Keratinocyte (primary cell): ENCODE data around the gene PRL. TPM values are rescaled to one million over a fixed set of nuclear protein-coding genes. Genes with fewer than 3 reads are reported as not detected.

Source experiments
- DNase-seq: peaks from one replicate; pipeline ENCODE4 v3.0.0-alpha.2; 2011; ENCODE audit warnings: low read depth, missing footprints, low spot score
- FAIRE-seq: peaks from 2 replicates; lab custom pipeline; 2011; peaks lifted over from hg19 to GRCh38; lab: Jason Lieb, UNC
- H2AFZ ChIP-seq: 2 replicates; pipeline ENCODE4 v1.6.0; 2012; ENCODE audit warnings: low read length, control low read depth, inconsistent platforms; ENCODE audit not compliant: control insufficient read depth
- H3K27ac ChIP-seq: 2 replicates; pipeline ENCODE4 v1.5.1; 2011; ENCODE audit warnings: low read length; ENCODE audit not compliant: control insufficient read depth, insufficient read depth
- H3K27me3 ChIP-seq: 3 replicates; pipeline ENCODE4 v1.6.0; 2011; ENCODE audit warnings: low read length; ENCODE audit not compliant: control insufficient read depth, insufficient read depth; ENCODE audit errors: extremely low read depth
- H3K36me3 ChIP-seq, 2 experiments: 2 replicates in 1 of 2; 3 replicates in 1 of 2; pipeline ENCODE4 v1.5.1; 2011; ENCODE audit warnings: low read length in 2 of 2, mild to moderate bottlenecking in 1 of 2; ENCODE audit not compliant: control insufficient read depth in 2 of 2, insufficient read depth in 2 of 2; ENCODE audit errors: extremely low read depth in 1 of 2
- H3K4me1 ChIP-seq: 3 replicates; pipeline ENCODE4 v1.5.1; 2011; ENCODE audit warnings: low read length; ENCODE audit not compliant: control insufficient read depth, insufficient read depth; ENCODE audit errors: extremely low read depth
- H3K4me2 ChIP-seq: 3 replicates; pipeline ENCODE4 v1.6.0; 2011; ENCODE audit warnings: low read depth, low read length; ENCODE audit not compliant: control insufficient read depth, insufficient read depth; ENCODE audit errors: extremely low read depth
- H3K4me3 ChIP-seq, 3 experiments: fragments of 200-600 bp in 1 of 3; sonication (generic) in 1 of 3; 2 replicates in 2 of 3; 3 replicates in 1 of 3; pipeline ENCODE4 v1.5.1; 2011 to 2016; ENCODE audit warnings: low read length in 3 of 3, mild to moderate bottlenecking in 3 of 3, control low read depth in 2 of 3, inconsistent platforms in 1 of 3, low read depth in 1 of 3, mixed read lengths in 1 of 3, mixed run types in 1 of 3, moderate library complexity in 1 of 3; ENCODE audit not compliant: control insufficient read depth in 2 of 3, insufficient read depth in 2 of 3; ENCODE audit errors: extremely low read depth in 1 of 3
- H3K79me2 ChIP-seq: 2 replicates; pipeline ENCODE4 v1.6.0; 2012; ENCODE audit warnings: low read length; ENCODE audit not compliant: control insufficient read depth, insufficient read depth
- H3K9ac ChIP-seq: 3 replicates; pipeline ENCODE4 v1.6.0; 2011; ENCODE audit warnings: low read length; ENCODE audit not compliant: control insufficient read depth, insufficient read depth; ENCODE audit errors: extremely low read depth
- H3K9me1 ChIP-seq: 3 replicates; pipeline ENCODE4 v1.6.0; 2011; ENCODE audit warnings: low read length; ENCODE audit not compliant: control insufficient read depth, insufficient read depth; ENCODE audit errors: extremely low read depth
- H3K9me3 ChIP-seq: 2 replicates; pipeline ENCODE4 v1.5.1; 2012; ENCODE audit warnings: low read depth, low read length; ENCODE audit not compliant: control insufficient read depth
- H4K20me1 ChIP-seq: 3 replicates; pipeline ENCODE4 v1.6.0; 2011; ENCODE audit warnings: low read length; ENCODE audit not compliant: control insufficient read depth, insufficient read depth; ENCODE audit errors: extremely low read depth
- EZH2 ChIP-seq: IDR thresholded peaks from one replicate; pipeline ENCODE4 v1.6.1; 2012; ENCODE audit warnings: inconsistent platforms, mild to moderate bottlenecking, low read length, moderate library complexity
- dilution Hi-C: fragments of 300-500 bp; cut with MboI; formaldehyde crosslinking; loops from one replicate; pipeline ENCODE4 v1.7.0; 2020; ENCODE audit warnings: low sequenced_read_pairs; ENCODE audit not compliant: extremely low pct_ligation_motif_present
- polyA plus RNA-seq, 5 experiments: library from polyadenylated mRNA; depleted of rRNA in 3 of 5; stranded (reverse) in 3 of 5; stranded (forward) in 1 of 5; unstranded in 1 of 5; fragments of >200 nt; gene quantifications; 1 replicate in 1 of 5; 2 replicates in 3 of 5; 3 replicates in 1 of 5; pipeline versions ENCODE4 v1.2.1 to v1.2.3, GENCODE V29; 2011 to 2012; ENCODE audit warnings: missing spikeins in 2 of 5, low read depth in 1 of 5, low replicate concordance in 1 of 5
- TF ChIP-seq, protein P1 (sequence below), 3 experiments: IDR thresholded peaks in 1 of 3; conservative IDR thresholded peaks in 1 of 3; optimal IDR thresholded peaks in 1 of 3; 2 replicates in 2 of 3; 3 replicates in 1 of 3; pipeline versions ENCODE3 to v1.5.1; 2011; ENCODE audit warnings: low read length in 3 of 3, mild to moderate bottlenecking in 3 of 3, moderate library complexity in 2 of 3, control low read depth in 1 of 3, inconsistent platforms in 1 of 3; ENCODE audit not compliant: insufficient read depth in 2 of 3; ENCODE audit errors: extremely low read depth in 1 of 3

PRL gene
- polyA plus RNA-seq, 1 donor (not counting 4 experiments of a cell fraction or from before 2014, with no cell fraction given) = not detected

GRCh38 chr6:22294301-22294700 is 2.5 kb downstream of the PRL start:
- FAIRE-seq = no peak
- no peak overlapping the region for H3K4me3 ChIP-seq
- TF ChIP-seq, protein P1, sequence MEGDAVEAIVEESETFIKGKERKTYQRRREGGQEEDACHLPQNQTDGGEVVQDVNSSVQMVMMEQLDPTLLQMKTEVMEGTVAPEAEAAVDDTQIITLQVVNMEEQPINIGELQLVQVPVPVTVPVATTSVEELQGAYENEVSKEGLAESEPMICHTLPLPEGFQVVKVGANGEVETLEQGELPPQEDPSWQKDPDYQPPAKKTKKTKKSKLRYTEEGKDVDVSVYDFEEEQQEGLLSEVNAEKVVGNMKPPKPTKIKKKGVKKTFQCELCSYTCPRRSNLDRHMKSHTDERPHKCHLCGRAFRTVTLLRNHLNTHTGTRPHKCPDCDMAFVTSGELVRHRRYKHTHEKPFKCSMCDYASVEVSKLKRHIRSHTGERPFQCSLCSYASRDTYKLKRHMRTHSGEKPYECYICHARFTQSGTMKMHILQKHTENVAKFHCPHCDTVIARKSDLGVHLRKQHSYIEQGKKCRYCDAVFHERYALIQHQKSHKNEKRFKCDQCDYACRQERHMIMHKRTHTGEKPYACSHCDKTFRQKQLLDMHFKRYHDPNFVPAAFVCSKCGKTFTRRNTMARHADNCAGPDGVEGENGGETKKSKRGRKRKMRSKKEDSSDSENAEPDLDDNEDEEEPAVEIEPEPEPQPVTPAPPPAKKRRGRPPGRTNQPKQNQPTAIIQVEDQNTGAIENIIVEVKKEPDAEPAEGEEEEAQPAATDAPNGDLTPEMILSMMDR (optimal IDR thresholded peaks at IDR 0.05 in 1 of 3, IDR thresholded peaks at IDR 0.05 in 1 of 3, conservative IDR thresholded peaks at IDR 0.05 in 1 of 3; ENCODE audit: extremely low read depth in 1 of 3, insufficient read depth in 2 of 3, low read length in 3 of 3) = no peak
- no peak for TF ChIP-seq EZH2
- no peaks in the 10 kb centered on the region for H3K9me1 ChIP-seq
- no peak overlapping the region for H3K4me2 ChIP-seq
- H3K27me3 ChIP-seq = no peaks in the 10 kb centered on the region
- dilution Hi-C loops = no loop called here
- no peaks in the 10 kb centered on the region for H3K9me3 ChIP-seq
- H3K79me2 ChIP-seq = no peaks in the 10 kb centered on the region
- H3K27ac ChIP-seq = no peak overlapping the region
- no peak overlapping the region for H3K9ac ChIP-seq
- H2AFZ ChIP-seq = no peak overlapping the region
- H4K20me1 ChIP-seq = no peaks in the 10 kb centered on the region
- H3K4me1 ChIP-seq = no peaks in the 10 kb centered on the region
- no peaks in the 10 kb centered on the region for H3K36me3 ChIP-seq
- no peak for DNase-seq

DNA sequence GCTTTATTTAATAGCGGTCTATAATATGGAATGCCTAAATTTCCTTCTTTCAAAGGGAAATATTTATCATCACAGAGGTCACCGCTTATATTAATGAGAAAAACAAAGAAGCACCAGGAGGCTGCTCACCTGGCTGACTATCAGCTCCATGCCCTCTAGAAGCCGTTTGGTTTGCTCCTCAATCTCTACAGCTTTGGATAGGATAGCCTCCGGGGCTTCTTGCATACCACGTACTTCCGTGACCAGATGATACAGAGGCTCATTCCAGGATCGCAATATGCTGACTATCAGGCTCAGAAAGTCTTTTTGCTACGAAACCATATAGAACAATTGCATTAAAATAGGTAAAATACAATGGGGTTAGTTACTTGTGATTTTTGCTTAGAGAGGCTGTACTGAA is 6.8 kb downstream of the PRL start:
- Histone ChIP-seq H3K4me3 (no peak overlapping the region), H3K27ac (no peak overlapping the region), H3K4me2 (no peak overlapping the region), H4K20me1 (no peaks in the 10 kb centered on the region), H2AFZ (no peak overlapping the region), H3K79me2 (no peaks in the 10 kb centered on the region), H3K9ac (no peak overlapping the region), H3K4me1 (no peaks in the 10 kb centered on the region), H3K36me3 (no peaks in the 10 kb centered on the region), H3K9me1 (no peaks in the 10 kb centered on the region), H3K27me3 (no peaks in the 10 kb centered on the region), H3K9me3 (no peaks in the 10 kb centered on the region)
- no peak for TF ChIP-seq EZH2
- TF ChIP-seq, protein P1 (optimal IDR thresholded peaks at IDR 0.05 in 1 of 3, IDR thresholded peaks at IDR 0.05 in 1 of 3, conservative IDR thresholded peaks at IDR 0.05 in 1 of 3; ENCODE audit: extremely low read depth in 1 of 3, insufficient read depth in 2 of 3, low read length in 3 of 3) = no peak
- dilution Hi-C loops = no loop called here
- FAIRE-seq (no peak), DNase-seq (no peak)
